Activated CD4-positive, CD25-positive, alpha-beta regulatory T cell (primary cell): Measurements from ENCODE around the gene SEMG2.
A peak's percentile ranks its signal among the peaks of the same experiment; 100 is the strongest.

ENCODE experiments used
- DNase-seq, 4 experiments: peaks; one replicate each; lab custom pipeline; 2025; lab: John Stamatoyannopoulos, UW

SEMG2 gene

DNA sequence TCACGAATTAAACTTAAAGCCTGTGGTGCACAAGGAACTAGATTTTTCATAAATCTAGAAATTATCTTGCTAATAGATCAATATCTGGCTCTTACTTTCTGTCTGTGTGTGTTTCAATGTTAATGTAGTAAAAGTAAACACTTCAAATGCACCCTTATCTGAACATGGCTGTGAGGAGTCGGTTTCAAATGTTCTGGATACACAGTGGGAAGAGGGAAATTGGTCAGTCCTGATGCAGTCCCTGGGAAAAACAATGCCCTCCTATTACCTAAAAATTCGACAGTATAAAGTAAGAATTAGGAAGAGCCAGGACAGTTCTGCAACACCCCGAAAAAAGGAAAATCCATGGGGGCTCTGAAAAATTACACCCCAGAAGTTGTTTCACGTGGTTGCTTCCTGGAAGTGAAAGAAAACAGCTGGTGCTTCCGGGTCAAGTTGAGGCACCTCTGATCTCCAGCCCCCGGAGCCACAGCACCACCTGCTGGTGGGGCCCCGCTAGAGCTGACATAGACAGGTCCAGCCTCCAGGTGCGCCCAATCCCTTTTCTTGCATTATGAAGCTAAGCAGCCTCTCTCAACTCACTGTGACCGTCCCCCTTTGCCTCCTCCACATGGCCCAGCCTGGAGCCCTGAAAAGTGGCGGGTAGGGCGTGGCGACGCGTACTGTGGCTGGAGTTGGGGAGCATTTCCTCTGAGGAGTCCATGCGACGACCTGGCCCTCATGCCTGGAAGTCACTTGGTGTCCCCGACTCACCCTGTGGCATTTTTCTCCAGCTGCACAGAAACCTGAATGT is 8.3 kb downstream of the SEMG2 start:
- peak in 2 of 4 experiments; percentile 9 to 10 for DNase-seq

- no peak for DNase-seq
These were observed 9.5 kb downstream of the SEMG2 start for GRCh38 chr20:45230631-45231030.

- DNase-seq: no peak
These were observed 14.8 kb downstream of the SEMG2 start for GRCh38 chr20:45235995-45236394.

DNA sequence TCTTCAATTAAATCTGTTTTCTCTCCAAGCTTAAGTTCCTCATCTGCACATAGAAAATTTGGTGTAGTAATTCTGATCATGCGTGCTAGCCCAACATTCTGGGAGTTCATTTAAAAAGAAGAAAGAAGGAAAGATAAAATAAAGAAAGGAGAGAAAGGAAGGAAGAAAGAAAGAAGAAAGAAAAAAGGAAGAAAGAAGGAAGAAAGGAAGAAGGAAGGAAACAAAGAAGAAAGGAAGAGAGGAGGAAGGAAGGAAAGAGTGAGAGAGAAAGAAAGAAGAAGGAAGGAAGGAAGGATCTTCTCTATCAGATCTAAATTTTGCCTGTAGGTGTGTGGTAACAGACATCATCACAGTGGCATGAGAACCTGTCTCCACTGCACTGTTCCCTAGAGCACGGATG is 17.0 kb downstream of the SEMG2 start:
- no peak for DNase-seq

DNA sequence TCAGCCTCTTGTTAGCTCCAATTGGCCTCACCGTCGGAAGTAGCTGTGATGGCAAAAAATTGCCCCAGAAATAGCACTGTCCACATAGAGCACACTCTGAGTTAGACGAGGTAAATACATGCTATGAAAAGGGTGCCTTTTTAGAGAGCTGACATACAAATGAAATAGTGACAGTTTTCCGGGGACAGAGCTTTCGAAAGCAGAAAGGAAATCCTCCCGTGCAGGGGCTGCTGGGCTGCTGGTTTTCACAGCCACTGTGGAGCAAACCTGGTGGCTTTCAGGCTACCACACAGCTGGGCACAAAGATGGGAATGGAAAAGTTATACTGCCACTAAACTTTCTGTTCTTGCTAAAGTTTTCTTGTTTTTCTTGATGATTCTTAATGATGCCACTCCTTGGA is 24.9 kb downstream of the SEMG2 start:
- no peak for DNase-seq

DNA sequence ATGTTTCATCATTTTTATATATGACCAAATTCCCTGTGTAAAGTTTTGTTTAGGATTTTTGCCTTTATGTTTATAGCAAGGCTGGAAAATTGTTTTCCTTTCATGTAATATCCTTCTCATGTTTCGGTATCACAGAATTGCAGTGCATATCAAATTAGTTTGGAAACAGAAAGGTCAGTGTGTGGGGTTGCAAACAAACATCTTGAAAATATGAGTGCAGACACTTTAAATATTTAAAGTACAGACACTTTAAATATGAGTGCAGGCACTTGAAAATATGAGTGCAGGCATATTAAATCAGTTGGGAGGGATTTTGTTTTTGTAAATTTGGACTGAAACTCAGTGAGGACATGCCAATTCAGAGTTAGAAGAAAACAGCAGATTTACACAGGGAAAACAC is 26.7 kb downstream of the SEMG2 start:
- DNase-seq: no peak

- DNase-seq: no peak
These were observed 27.4 kb downstream of the SEMG2 start for GRCh38 chr20:45248609-45249008.

- no peak for DNase-seq
These were observed 30.8 kb downstream of the SEMG2 start for GRCh38 chr20:45251884-45252560.

DNA sequence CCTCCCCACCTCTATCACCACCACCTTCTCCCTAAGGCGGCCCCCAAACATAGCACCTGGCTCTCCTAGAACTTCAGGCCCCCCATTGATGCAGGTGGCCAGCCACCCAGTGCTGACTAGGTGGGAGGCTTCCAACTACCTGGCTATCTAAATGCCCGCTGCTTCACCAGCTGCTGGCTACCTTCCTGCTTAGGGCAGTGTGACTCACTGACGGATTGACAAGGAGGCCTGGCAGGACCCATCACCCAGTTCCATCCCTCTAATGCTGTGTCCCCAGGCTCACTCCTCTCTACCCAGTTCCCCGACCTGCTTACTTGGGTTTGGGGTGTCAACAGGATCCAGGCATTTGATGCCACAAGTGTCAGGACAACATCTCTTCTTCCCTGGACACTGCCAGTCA is 32.1 kb downstream of the SEMG2 start:
- DNase-seq: no peak

DNA sequence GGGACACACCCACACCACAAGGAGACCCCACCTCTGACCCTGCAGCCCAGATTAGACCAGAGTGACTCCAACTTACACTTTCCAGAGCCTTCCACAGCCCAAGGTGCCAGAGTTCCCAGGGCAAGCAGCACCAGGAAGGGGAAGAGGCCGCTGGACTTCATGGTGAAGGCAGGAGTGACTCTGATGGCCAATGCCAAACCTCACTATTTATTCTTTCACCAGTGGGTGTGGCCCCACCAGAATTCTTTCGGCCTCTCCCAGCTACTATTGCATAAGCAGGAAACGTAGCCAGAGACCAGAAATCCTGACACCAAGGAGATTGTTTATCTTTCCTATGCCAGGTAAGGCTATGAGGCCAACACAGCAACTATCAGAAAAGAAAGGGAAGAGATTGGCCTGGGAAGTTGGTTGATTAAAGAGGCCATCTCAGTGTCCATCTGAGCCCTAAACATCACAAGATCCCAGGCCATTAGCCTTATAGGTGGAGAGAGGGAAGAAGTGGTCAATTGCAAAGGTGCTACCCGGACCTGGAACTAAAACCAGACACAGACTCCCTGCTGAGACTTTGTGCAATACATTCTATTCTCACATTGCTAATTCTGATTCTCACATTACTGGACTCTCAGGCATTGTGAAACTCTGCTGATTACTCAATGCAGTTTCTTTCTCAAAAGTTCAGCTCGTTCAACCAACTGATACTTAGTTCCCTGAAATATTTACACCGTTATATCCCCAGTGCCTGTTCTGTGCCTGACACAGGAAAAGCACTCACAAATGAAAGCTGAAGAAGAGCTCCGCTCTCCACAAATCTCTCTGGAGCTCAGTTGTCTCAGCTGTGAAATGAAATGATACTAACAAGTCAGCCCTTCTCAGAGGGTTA is 33.5 kb downstream of the SEMG2 start, which contains the start of gene SLPI:
SLPI (minus strand) TSS at position 182 of the 880 bp plus-strand sequence; CDS start at position 161, 21 bp downstream.
- no peak for DNase-seq

DNA sequence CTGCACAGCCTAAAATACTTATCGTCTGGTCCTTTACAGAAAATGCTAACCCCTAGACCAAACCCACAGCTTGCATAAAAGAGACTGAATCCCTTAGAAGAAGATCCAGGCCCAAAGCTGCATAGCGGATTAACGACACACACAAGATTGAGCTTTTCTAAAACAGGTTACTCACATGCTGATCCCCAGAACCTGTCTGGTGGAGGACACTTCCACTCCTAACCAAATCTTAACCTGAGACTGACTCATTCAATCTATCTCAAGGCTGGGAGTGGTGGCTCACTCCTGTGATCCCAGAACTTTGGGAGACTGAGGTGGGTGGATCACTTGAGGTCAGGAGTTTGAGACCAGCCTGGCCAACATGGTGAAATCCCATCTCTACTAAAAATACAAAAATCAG is 36.0 kb downstream of the SEMG2 start:
- no peak for DNase-seq

- DNase-seq: no peak
These were observed 36.5 kb downstream of the SEMG2 start for GRCh38 chr20:45257711-45258110.

DNA sequence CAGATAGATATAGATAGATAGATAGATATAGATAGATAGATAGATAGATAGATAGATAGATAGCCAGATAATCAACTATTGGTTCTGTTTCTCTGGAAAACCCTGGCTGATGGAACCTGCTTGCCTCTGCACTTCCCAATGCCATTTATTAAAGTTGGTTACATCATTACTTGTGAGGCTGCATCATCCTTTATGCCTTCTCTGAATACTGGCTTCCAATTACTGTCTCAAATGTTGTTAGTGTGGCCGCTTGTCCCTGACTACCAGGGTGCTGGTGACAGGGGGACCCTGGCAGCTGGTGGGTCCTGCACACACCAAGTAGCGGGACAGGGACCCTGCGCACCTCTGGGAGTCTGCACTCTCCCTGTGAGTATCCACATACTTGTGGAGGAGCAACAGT is 37.1 kb downstream of the SEMG2 start:
- DNase-seq: no peak

GRCh38 chr20:45258664-45259063 is 37.5 kb downstream of the SEMG2 start:
- DNase-seq: no peak

- DNase-seq: no peak
These were observed 42.5 kb downstream of the SEMG2 start for GRCh38 chr20:45263556-45264266.

GRCh38 chr20:45266977-45267376 is 45.8 kb downstream of the SEMG2 start:
- DNase-seq: no peak

DNA sequence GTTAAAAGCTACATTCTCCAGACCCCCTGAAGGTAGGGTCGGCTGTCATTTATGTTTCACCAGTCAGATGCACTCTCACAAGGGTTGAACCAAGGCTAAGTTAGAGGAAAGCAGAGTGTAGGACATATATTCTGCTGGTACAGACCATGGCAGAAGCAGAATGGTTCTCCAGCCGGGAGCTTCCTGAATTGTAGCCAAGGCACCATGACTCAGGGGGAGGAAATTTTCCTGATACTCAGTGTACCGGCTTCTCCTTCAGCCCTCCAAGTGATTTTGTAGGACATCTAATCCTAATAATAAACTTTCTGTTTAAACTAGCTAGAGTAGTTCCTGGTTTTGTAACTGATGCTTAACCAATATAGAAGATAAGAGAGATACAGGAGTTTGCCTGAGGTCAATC is 47.4 kb downstream of the SEMG2 start:
- DNase-seq: no peak

- DNase-seq: no peak
These were observed 47.9 kb downstream of the SEMG2 start for GRCh38 chr20:45269056-45269455.

DNA sequence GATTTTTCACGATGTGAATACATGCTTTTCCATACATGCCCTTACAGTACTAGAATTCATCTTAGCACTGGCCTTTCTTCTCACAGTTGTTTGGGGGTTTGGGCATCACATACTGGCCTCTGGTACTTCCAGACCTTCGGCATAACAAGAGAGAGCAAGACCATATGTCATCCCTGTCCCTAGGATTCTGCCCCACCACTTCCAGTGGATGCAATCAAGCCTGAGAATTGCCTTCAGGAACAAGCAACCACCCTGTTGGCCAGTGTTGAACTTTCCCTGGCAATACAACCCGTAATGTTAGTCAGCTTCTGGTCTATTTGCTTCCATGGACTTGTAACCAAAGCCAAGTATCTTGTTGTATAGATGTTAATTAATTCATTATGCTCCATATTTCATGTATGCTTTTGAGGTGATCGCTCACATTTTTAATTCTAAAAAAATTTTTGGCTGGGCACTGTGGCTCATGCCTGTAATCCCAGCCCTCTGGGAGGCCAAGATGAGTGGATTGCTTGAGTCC is 48.6 kb downstream of the SEMG2 start:
- DNase-seq: no peak
